Upper lobe of right lung (tissue), 1 donor: Measurements from ENCODE around the gene MCC. TPM values are rescaled to one million over a fixed set of nuclear protein-coding genes. Genes with fewer than 3 reads are reported as not detected.

Experiments used
- ATAC-seq: fragments of 200-7000 bp; cut with Tn5 transposase; one replicate; pipeline ENCODE4 v1.9.1; 2020; ENCODE audit warnings: mild to moderate bottlenecking, moderate library complexity
- DNase-seq: peaks from one replicate; pipeline ENCODE4 v3.0.0-alpha.2; 2020
- H3K27ac ChIP-seq: fragments of 200-600 bp; one replicate; pipeline ENCODE4 v1.8.0; 2022
- H3K27me3 ChIP-seq: fragments of 200-600 bp; one replicate; pipeline ENCODE4 v1.8.0; 2022; ENCODE audit warnings: mild to moderate bottlenecking
- H3K36me3 ChIP-seq: fragments of 200-600 bp; one replicate; pipeline ENCODE4 v1.8.0; 2022
- H3K4me1 ChIP-seq: fragments of 200-600 bp; one replicate; pipeline ENCODE4 v1.8.0; 2022
- H3K4me3 ChIP-seq: fragments of 200-600 bp; one replicate; pipeline ENCODE4 v1.8.0; 2022; ENCODE audit warnings: mild to moderate bottlenecking
- H3K9me3 ChIP-seq: fragments of 200-600 bp; one replicate; pipeline ENCODE4 v1.8.0; 2022
- intact Hi-C: fragments of 100-400 bp; cut with DNase I; formaldehyde crosslinking; loops from one replicate; pipeline ENCODE4 v1.11.0; 2022
- total RNA-seq: library from RNA; stranded (reverse); fragmentation: NEBNext Ultra II Directional; extraction: Animal tissue kit (Norgen Biotek cat#: 25700); gene quantifications from one replicate; pipeline ENCODE4 v1.2.1, GENCODE V29; 2021
- TF ChIP-seq, protein P1 (sequence below): fragments of 200-600 bp; IDR thresholded peaks from one replicate; pipeline ENCODE4 v1.8.0; 2022; ENCODE audit warnings: antibody characterized with exemption
- donor health status: DM: no; HTN: yes; CAD: no; lungs with severe emphysema.

The MCC gene
- total RNA-seq, 1 donor from 2014 or later: 18.6 TPM

DNA sequence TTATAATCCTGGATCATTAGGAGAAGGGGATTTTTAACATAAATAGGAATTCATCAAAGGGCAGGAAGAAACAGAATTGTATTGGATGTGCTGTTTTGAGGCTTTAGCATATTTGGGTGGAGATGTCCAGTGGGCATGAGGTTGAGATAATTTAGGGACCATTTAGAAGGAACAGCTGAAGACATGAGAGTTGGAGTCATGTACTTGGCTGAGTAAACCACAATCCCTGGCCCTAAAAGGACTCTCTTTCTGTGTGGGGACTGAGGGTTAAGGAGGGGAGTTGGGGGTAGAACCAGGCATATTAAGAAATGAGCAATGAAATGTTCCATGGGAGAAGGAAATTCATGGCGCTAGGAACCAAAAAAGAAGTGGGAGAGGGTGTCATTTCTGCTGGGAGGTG is 450.1 kb downstream of the MCC start:
- ATAC-seq (no peak), DNase-seq (no peak)
- intact Hi-C loops: no loop called here
- Histone ChIP-seq H3K4me3 (no peak overlapping the region), H3K27ac (no peak overlapping the region), H3K36me3 (peaks cover 7% of the 10 kb centered on the region), H3K4me1 (no peaks in the 10 kb centered on the region), H3K27me3 (no peaks in the 10 kb centered on the region), H3K9me3 (no peaks in the 10 kb centered on the region)
- TF ChIP-seq, protein P1, sequence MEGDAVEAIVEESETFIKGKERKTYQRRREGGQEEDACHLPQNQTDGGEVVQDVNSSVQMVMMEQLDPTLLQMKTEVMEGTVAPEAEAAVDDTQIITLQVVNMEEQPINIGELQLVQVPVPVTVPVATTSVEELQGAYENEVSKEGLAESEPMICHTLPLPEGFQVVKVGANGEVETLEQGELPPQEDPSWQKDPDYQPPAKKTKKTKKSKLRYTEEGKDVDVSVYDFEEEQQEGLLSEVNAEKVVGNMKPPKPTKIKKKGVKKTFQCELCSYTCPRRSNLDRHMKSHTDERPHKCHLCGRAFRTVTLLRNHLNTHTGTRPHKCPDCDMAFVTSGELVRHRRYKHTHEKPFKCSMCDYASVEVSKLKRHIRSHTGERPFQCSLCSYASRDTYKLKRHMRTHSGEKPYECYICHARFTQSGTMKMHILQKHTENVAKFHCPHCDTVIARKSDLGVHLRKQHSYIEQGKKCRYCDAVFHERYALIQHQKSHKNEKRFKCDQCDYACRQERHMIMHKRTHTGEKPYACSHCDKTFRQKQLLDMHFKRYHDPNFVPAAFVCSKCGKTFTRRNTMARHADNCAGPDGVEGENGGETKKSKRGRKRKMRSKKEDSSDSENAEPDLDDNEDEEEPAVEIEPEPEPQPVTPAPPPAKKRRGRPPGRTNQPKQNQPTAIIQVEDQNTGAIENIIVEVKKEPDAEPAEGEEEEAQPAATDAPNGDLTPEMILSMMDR: no peak

DNA sequence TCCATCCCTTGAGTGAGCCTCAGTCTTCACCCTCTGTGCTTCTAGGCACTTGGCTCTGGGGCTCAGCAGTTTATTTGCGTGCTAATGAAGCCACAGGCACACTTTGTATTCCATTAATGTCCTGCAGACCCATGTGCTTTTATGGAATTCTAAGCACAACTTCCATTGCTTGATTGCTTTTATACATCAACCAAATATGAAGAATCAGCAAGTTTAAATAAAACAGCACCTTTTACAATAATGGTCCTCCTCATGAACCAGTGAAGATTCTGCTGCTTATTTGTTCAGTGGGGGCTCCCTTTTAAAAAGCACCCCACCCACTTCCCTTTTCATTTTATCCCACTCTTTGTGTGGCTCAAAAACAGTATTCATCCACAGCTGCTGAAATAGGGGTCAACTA is 451.4 kb downstream of the MCC start:
- DNase-seq: no peak
- Histone ChIP-seq H3K4me3 (no peak overlapping the region), H3K4me1 (no peaks in the 10 kb centered on the region), H3K36me3 (peaks cover 7% of the 10 kb centered on the region), H3K27ac (no peak overlapping the region), H3K27me3 (no peaks in the 10 kb centered on the region), H3K9me3 (no peaks in the 10 kb centered on the region)
- TF ChIP-seq, protein P1: no peak
- ATAC-seq: no peak
- intact Hi-C loops: no loop called here

DNA sequence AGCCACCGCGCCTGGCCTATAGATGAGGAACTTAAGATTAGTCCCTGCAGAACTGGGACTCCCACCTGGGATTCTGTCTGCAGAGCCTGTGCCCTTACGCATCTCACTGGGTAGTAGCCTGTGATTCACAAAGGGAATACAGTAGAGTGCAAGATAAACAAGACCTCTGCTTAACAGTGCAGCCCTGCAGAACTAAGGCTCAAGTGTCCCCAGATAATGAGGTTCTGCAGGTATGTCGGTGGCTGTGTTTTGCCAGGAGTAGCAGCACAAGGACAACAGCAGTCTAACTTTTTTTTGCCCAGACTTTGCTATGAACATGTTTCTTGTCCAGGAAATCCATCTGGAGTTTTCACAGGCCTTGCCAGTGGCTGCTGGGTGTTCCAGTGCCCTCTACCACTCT is 451.9 kb downstream of the MCC start:
- peaks cover 7% of the 10 kb centered on the region for H3K36me3 ChIP-seq
- no peaks in the 10 kb centered on the region for H3K27me3 ChIP-seq
- no peaks in the 10 kb centered on the region for H3K9me3 ChIP-seq
- H3K4me3 ChIP-seq: no peak overlapping the region
- H3K4me1 ChIP-seq: no peaks in the 10 kb centered on the region
- TF ChIP-seq, protein P1: no peak
- no peak overlapping the region for H3K27ac ChIP-seq
- ATAC-seq: no peak
- intact Hi-C loops: no loop called here
- no peak for DNase-seq

DNA sequence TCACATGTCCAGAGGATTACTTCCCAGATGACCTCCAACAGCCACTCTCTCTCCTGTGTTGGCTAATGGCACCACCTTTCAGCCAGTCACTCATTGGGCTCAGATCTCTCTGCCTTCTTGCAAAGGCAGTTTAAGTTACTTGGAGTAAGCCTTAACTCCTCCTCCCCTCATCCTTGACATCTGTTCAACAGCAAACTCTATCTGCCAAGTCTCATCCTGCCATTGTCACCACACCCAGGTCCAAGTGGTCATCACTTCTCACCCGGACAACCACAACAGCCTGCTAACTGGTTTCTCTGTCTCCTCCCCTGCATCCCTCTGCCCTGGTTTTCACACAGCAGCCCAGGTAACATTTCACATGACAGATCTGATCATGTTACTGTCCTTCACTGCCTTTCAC is 453.2 kb downstream of the MCC start:
- intact Hi-C loops: no loop called here
- Histone ChIP-seq H3K4me1 (no peaks in the 10 kb centered on the region), H3K9me3 (no peaks in the 10 kb centered on the region), H3K27ac (no peak overlapping the region), H3K4me3 (no peak overlapping the region), H3K36me3 (peaks cover 7% of the 10 kb centered on the region), H3K27me3 (no peaks in the 10 kb centered on the region)
- ATAC-seq (no peak), DNase-seq (no peak)
- TF ChIP-seq, protein P1: no peak

DNA sequence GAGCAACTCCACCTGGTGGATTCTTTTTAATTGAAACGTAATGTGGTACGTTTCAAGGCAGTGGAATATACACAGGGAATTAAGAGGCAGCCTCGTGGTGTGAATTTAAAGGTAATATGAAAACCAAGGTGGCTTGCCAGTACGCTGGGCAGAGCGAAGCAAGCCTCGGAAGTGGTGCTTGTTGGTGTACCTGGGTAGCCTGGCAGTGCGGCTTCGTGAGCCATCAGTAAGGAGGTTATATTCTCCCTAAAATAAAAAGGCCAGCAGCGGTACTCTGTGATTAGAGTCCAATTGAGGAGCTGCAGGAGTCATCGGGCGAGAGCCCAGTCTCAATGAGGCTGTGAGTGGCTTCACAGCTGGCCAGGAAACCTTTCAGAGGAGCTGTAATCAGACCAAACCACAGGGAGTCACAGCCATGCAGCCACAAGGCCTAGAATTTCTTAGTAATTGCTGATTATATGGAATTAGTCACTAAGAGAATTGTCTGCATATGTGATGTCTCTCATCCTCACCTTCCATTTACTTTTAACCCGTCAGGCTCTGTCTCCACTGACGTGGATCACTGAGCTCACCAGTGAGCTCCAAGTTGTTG is 454.0 kb downstream of the MCC start:
- Histone ChIP-seq H3K9me3 (no peaks in the 10 kb centered on the region), H3K27me3 (no peaks in the 10 kb centered on the region), H3K4me1 (no peaks in the 10 kb centered on the region), H3K4me3 (no peak overlapping the region), H3K36me3 (peaks cover 5% of the 10 kb centered on the region), H3K27ac (no peak overlapping the region)
- intact Hi-C loops: no loop called here
- TF ChIP-seq, protein P1: no peak
- ATAC-seq: no peak
- no peak for DNase-seq

DNA sequence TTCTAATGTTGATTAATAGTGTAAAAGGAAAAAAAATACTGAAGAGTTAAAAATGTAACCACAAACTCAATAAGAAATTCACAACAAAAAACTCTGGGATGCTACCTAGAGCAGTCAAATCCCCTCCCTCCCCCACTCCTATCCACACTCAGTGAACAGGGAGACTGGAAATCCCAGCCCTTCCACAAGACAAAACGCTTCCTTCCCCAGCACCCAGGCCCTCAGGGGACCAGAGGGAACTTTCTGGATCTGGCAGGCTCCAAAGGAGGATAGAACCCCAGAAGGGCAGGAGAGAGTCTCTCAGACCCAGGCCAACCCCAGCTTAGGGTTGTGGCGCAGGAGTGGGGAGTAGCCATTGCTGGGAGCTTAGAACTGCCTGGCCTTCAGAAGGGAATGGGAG is 456.7 kb downstream of the MCC start:
- DNase-seq (no peak), ATAC-seq (no peak)
- Histone ChIP-seq H3K27me3 (no peaks in the 10 kb centered on the region), H3K4me1 (no peaks in the 10 kb centered on the region), H3K27ac (no peak overlapping the region), H3K36me3 (peaks cover 24% of the 10 kb centered on the region), H3K9me3 (no peaks in the 10 kb centered on the region), H3K4me3 (no peak overlapping the region)
- intact Hi-C loops: no loop called here
- TF ChIP-seq, protein P1: no peak
